Duodenal mucosa (tissue), 2 donors: ENCODE data around the gene KCNQ2.

Experiments
- H3K27ac ChIP-seq: one replicate; pipeline ENCODE4 v1.7.0; 2013; ENCODE audit warnings: low read depth, low read length
- H3K27me3 ChIP-seq, 2 donors: one replicate each; pipeline ENCODE4 v1.7.0; 2013; ENCODE audit warnings: low read length in 2 of 2, control low read depth in 1 of 2; ENCODE audit not compliant: insufficient read depth in 2 of 2, control insufficient read depth in 1 of 2
- H3K36me3 ChIP-seq, 2 donors: one replicate each; pipeline ENCODE4 v1.7.0; 2013; ENCODE audit warnings: low read length in 2 of 2, control low read depth in 1 of 2; ENCODE audit not compliant: insufficient read depth in 2 of 2, control insufficient read depth in 1 of 2
- H3K4me1 ChIP-seq, 2 donors: one replicate each; pipeline ENCODE4 v1.7.0; 2013; ENCODE audit warnings: low read length in 2 of 2, control low read depth in 1 of 2; ENCODE audit not compliant: insufficient read depth in 2 of 2, control insufficient read depth in 1 of 2
- H3K4me3 ChIP-seq, 2 donors: one replicate each; pipeline ENCODE4 v1.7.0; 2013; ENCODE audit warnings: low read length in 2 of 2, low read depth in 1 of 2
- H3K9ac ChIP-seq, 2 donors: one replicate each; pipeline ENCODE4 v1.7.0; 2013; ENCODE audit warnings: low read length in 2 of 2, low read depth in 1 of 2
- H3K9me3 ChIP-seq, 2 donors: one replicate each; pipeline ENCODE4 v1.7.0; 2013; ENCODE audit warnings: low read length in 2 of 2, control low read depth in 1 of 2; ENCODE audit not compliant: control insufficient read depth in 1 of 2

Gene KCNQ2

DNA sequence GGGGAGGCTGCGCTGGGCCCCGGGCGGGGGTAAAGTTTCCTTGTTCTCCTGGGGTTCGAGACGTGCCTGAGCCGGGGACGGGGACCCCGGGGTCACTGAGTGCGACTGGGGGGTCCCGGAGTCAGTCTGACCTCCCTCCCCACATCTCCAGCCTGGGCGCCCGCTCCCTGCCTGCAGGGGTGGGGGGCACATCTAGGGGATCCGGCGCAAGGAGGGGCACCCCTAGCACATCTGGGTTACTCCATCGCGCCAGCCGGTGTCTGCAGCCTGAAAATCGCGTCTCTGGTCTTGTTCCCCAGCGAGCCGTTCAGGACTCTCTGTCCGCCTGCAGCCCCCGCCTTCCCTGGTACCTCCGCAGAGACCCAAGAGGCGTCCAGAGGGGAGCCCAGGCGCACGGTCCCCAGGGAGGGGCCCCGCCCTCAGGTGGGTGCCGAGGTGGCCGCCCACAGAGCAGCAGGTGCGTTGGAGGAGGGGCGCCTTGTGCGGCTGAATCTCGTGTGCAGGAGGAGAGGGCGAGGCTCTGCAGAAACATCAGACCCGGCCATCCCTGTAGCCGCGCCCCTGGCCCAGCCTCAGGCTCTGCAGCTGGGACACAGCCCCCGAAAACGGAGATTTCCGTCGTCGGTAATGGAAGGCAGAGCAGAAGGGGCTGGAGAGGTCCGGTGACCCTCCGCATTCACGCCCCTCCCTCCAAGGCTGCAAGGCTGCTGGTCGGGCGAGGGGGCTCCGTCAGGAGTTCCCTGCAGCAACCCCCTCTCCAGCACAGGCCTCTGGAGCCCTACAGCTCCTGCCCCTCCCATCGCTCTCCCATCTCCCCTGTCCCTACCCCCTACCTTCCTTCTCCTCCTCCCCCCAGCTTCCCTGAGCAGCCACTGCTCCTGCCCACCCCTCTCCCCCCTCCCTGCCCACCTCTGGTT is 110.7 kb downstream of the KCNQ2 start:
- Histone ChIP-seq H3K27ac (no peak overlapping the region), H3K36me3 (no peaks in the 10 kb centered on the region), H3K9me3 (no peaks in the 10 kb centered on the region), H3K9ac (no peak overlapping the region), H3K4me1 (no peaks in the 10 kb centered on the region), H3K4me3 (no peak overlapping the region), H3K27me3 (peaks cover 20 to 24% of the 10 kb centered on the region in 2 donors)

DNA sequence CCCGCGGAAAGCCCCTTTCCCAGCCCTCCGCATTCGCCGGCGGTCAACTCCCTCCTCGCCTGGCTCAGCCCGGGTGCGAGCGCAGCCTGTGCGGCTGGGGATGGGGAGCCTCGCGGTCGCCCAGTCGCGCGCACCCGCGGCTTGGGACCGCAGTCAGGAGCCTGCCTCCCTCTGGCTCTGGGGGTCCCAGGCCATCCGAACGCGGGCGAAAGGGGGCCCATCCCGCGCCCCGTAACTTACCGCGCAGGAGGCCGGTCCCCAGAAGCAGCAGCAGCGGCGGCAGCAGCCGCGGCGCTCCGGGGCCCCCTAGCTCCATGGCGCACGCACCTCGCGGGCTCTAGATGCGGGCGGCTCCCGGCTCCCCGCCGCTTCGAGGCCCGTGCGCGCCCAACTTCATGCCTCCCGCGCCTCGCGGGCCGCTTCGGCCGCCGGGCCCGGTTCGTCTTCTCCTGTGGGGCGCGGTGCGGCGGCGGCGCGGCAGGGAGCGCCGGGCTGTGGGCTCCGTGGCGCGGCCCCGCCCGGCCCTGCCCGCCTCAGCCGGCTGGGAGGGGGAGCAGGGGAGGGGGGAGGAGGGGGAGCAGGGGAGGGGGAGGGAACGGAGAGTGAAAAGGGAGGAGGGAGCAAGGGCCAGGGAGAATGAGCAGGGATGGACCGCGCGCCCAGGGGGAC is 111.5 kb downstream of the KCNQ2 start, which contains the start of gene CHRNA4:
CHRNA4 (minus strand) TSS at position 500 of the 669 bp plus-strand sequence; CDS start at position 316, 184 bp downstream.
- no peak within 1 kb of the TSS for H3K27ac ChIP-seq
- no peak within 1 kb of the TSS for H3K4me3 ChIP-seq
- no peaks in the 10 kb centered on the region for H3K4me1 ChIP-seq
- H3K9me3 ChIP-seq, result no peaks in the 10 kb centered on the region
- H3K27me3 ChIP-seq, result peaks cover 20 to 24% of the 10 kb centered on the region in 2 donors
- H3K9ac ChIP-seq, result no peak within 1 kb of the TSS
- H3K36me3 ChIP-seq, result no peaks in the 10 kb centered on the region

DNA sequence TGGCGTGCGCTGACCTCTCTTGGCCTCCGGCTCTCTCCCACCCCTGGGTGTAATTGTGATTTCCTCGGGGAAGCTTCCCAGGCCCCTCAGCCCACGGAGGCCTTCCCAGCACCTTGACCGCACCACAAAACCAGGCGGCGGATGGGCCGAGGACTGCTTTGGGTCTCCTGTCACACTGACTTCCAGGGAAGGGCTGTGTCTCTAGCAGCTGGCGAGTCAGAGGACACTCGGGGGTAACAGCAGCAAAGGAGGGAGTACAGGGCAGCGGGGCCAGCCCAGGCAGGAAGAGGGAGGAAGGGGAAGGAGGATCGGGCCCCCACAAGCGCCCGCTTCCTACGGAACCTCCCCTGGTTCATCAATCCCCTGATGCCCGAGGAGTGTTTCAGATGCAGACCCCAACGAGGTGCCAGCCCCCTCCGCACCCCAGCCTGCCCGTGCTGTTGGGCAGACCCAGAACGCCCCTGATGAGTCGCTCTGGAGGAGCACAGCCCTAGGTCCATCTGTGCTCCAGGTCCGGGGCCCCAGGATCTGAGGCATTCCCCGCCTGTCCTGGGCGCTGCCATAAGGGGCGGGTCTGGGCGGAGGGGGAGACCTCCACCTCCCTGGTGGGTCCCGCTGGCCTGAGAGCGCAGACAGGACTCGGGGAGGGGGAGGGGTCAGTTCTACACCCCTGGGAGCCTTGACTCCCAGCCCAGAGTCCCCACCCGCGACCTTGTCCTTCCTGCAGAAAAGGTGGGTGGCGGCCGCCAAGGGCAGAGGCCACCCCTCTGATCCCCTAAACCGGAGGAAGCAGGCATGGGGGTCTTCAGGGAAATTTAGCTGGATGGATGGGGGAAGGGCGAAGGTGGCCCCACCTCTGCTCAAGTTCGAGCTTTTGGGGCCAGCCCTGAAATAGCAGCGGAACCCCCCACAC is 112.3 kb downstream of the KCNQ2 start:
- no peak overlapping the region for H3K4me3 ChIP-seq
- H3K9ac ChIP-seq, result no peak overlapping the region
- no peak overlapping the region for H3K27ac ChIP-seq
- no peaks in the 10 kb centered on the region for H3K9me3 ChIP-seq
- no peaks in the 10 kb centered on the region for H3K36me3 ChIP-seq
- H3K4me1 ChIP-seq, result no peaks in the 10 kb centered on the region
- peaks cover 20 to 24% of the 10 kb centered on the region in 2 donors for H3K27me3 ChIP-seq

DNA sequence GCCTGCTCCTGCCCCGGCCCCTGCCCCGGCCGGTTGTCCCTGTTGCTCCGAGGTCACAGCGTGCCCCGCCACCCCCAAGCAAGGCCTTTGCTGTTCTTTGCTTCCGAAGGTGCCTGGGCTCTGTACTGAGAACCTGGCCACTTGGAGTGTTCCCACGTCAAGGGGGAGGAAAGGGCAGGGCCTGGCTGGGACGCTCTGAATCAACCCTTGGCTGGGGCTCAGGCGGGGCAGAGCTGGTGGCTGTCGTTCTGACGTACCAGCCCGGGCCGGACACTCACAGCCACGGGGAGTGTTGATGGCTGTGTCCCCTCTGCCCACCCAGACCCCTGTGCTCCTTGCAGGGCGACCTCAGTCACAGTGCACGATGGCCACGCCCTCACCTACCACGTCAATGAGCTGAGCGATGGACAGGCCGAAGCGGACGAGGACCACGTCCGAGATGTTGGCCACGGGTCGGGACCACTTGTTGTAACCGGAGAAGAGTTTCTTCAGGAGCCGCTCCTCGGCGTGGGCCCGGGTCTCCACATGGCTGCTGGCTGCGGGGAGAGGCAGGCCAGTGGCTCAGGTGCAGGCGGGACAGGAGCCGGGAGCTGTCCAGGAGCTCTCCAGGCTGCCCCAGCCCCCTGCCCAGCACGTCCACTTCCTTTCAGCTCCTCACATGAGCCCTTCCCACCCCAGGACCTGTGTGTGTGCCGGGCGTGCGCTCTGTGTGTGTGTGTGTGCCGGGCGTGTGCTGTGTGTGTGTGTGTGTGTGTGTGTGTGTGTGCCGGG is 113.1 kb downstream of the KCNQ2 start:
- Histone ChIP-seq H3K4me3 (no peak overlapping the region), H3K27me3 (peaks cover 20 to 24% of the 10 kb centered on the region in 2 donors), H3K27ac (no peak overlapping the region), H3K4me1 (no peaks in the 10 kb centered on the region), H3K36me3 (no peaks in the 10 kb centered on the region), H3K9ac (no peak overlapping the region), H3K9me3 (no peaks in the 10 kb centered on the region)

DNA sequence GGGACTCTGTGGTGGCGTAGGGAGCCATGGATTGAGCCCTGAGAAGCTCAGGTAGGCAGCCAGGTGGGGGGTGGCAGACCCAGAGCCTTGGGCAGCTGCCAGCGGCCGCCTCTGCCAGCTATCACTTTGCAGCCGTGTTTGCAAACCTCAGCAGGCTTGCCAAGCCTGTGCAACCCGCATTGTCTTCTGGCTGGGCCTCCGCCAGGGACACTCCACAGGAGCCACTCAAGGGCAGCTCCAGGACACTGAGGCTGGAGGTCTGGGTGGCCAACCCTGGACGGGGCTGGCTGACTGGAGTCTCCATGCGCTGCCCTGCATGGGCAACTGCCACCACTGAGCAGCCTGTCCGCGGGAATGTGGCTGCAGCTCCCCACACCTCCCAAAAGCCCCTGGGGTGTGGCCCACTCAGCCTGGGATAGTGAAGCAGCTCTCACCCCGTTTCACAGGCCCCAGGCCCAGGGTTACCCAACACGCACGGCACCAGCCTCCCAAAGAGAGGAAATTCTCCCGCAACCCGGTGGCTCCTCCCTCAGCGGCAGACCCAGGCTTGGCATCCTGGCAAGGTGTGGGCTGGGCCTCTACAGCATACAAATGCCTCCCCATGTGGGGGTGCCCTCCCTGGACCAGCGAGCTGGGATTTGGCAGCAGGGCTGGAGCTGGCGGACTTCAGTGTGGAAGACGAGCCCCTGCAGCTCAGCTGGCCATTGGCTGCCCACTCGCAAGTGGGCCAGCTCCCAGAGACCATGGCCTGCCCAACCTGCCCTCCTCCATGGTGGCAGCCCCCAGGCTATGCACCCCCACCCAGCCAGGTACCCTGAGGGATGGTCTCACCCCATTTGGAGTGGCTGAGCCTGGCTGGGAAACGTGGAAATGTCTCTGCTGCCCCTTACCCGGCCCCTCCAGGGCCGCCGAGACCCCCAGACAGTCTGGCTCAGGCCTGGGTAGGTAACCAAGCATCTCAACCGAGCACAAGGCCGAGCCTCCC is 114.2 kb downstream of the KCNQ2 start:
- Histone ChIP-seq H3K4me1 (no peaks in the 10 kb centered on the region), H3K9me3 (no peaks in the 10 kb centered on the region), H3K27me3 (peaks cover 19 to 20% of the 10 kb centered on the region in 2 donors), H3K9ac (no peak overlapping the region), H3K4me3 (no peak overlapping the region), H3K36me3 (no peaks in the 10 kb centered on the region), H3K27ac (no peak overlapping the region)

DNA sequence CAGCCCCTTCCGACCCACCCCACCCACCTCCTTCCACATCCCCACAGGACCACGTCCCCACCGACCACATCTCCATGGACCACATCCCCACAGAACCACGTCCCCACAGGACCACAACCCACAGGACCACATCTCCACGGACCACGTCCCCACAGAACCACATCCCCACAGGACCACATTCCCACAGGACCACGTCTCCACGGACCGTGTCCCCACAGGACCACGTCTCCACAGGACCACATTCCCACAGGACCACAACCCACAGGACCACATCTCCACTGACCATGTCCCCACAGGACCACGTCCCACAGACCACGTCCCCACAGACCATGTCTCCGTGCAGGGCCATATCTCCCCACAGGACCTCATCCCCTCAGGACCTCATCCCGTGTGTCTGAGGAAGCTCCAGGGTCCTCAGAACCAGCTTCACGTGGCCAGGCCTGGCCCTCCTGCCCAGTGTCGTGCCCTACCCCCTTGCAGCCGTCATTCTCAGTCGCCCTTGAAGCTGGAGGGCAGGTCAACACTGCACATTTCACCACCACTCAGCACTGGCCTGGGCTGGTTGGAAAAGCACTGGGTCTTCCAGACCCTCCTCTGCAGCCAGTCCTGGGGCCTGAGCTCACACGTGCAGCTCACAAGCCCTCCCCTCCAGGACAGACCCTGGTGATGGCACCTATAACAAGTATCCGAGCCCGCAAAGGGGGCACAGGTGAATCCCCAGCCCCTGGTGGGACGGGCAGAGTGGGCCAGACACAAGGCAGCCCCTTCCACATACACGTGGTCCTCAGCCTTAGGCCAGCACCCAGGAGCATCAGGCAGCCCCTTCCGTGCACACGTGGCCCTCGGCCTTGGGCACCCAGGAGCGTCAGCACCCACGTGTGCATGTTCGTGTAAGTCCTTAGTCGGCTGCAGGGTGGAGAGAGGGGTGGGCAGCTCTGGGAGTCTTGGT is 115.2 kb downstream of the KCNQ2 start:
- no peak overlapping the region for H3K9ac ChIP-seq
- no peaks in the 10 kb centered on the region for H3K36me3 ChIP-seq
- no peaks in the 10 kb centered on the region for H3K4me1 ChIP-seq
- H3K9me3 ChIP-seq, result no peaks in the 10 kb centered on the region
- H3K4me3 ChIP-seq, result no peak overlapping the region
- peaks cover 10 to 16% of the 10 kb centered on the region in 2 donors for H3K27me3 ChIP-seq
- no peak overlapping the region for H3K27ac ChIP-seq

DNA sequence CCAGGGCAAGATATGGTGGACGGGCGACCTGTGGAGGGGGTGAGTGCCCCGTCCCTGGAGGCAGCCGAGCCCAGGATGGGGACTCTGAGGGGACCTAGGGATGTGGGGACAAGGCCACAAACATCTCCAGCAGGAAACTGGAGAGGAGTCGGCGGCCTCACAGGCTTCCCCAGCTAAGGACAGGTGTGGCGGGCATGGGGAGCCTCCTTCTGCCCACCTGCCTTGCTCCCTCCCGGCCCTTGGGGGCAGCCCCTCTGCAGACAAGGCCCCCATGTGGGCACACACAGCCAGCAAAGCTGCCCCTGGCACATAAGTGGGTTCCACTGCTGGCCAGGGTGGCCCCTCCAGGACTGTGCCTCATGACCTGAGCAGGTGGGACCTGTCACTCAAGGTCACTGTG is 115.9 kb downstream of the KCNQ2 start:
- Histone ChIP-seq H3K4me1 (no peaks in the 10 kb centered on the region), H3K27me3 (peaks cover 10 to 11% of the 10 kb centered on the region in 2 donors), H3K9me3 (peaks cover 0 to under 1% of the 10 kb centered on the region in 2 donors), H3K4me3 (no peak overlapping the region), H3K27ac (no peak overlapping the region), H3K36me3 (no peaks in the 10 kb centered on the region), H3K9ac (no peak overlapping the region)

DNA sequence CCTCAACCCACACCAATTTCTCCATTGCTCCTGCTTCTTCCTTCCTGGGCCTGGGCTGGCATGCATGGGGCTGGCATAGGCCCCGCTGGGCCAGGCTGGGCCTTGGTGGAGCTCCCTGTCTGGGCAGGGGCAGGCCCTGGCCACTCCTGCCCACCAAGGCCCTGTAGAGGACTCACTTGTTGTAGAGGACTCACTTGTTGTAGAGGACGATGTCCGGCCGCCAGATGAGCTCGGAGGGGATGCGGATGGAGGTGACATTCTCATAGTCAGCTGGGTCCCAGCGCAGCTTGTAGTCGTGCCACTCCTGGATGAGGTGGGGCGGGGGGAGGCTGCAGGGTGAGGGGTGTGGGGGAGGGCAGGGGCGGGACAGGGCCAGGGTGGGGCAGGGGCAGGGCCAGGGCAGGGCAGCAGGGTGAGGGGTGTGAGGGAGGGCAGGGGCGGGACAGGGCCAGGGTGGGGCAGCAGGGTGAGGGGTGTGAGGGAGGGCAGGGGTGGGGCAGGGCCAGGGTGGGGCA is 116.6 kb downstream of the KCNQ2 start:
- no peak overlapping the region for H3K9ac ChIP-seq
- no peak overlapping the region for H3K27ac ChIP-seq
- H3K4me1 ChIP-seq, result no peaks in the 10 kb centered on the region
- peaks cover 10 to 11% of the 10 kb centered on the region in 2 donors for H3K27me3 ChIP-seq
- no peaks in the 10 kb centered on the region for H3K36me3 ChIP-seq
- peaks cover 0 to 4% of the 10 kb centered on the region in 2 donors for H3K9me3 ChIP-seq
- H3K4me3 ChIP-seq, result no peak overlapping the region
